HEK293 (cell line): ENCODE data around the gene SDS.

ENCODE experiments used
- CTCF ChIA-PET: fragments of 350-600 bp; formaldehyde crosslinking; extraction: SDS; loops from one replicate; lab custom pipeline; 2021; ENCODE audit warnings: antibody characterized with exemption; lab: Yijun Ruan, JAX
- POLR2A ChIA-PET: fragments of 300-600 bp; formaldehyde crosslinking; extraction: SDS; loops from one replicate; lab custom pipeline; 2020; ENCODE audit warnings: antibody characterized with exemption, inconsistent platforms; lab: Yijun Ruan, JAX
- H3K27ac ChIP-seq: fragments of 200-500 bp; sonication (Bioruptor generic); 2 replicates; pipeline ENCODE4 v1.5.1; 2014; ENCODE audit warnings: low read depth, low read length, control low read depth, inconsistent platforms; ENCODE audit errors: extremely low read depth
- H3K36me3 ChIP-seq, 2 experiments: fragments of 200-500 bp in 1 of 2; sonication (Bioruptor generic) in 1 of 2; 1 replicate in 1 of 2; 2 replicates in 1 of 2; pipeline ENCODE4 v1.5.1; 2014 to 2017; ENCODE audit warnings: inconsistent platforms in 2 of 2, low read length in 2 of 2; ENCODE audit not compliant: control insufficient read depth in 2 of 2, insufficient read depth in 1 of 2
- H3K4me1 ChIP-seq: fragments of 200-500 bp; sonication (Bioruptor generic); 2 replicates; pipeline ENCODE4 v1.5.1; 2014; ENCODE audit warnings: mild to moderate bottlenecking, low read length, inconsistent platforms; ENCODE audit not compliant: control insufficient read depth, insufficient read depth
- H3K4me3 ChIP-seq: 2 replicates; pipeline ENCODE4 v1.5.1; 2011; ENCODE audit warnings: low read depth, mild to moderate bottlenecking, control low read depth, low read length, moderate library complexity
- H3K9me3 ChIP-seq: fragments of 200-500 bp; sonication (Bioruptor generic); 2 replicates; pipeline ENCODE4 v1.5.1; 2014; ENCODE audit warnings: low read depth, low read length, inconsistent platforms; ENCODE audit not compliant: control insufficient read depth, insufficient read depth
- PRDM10 ChIP-seq: fragments of 450-650 bp; formaldehyde crosslinking; IDR thresholded peaks from 2 replicates; pipeline ENCODE4 v1.5.1; 2016; ENCODE audit warnings: missing biosample characterization, missing genetic modification characterization
- TRIM28 ChIP-seq: IDR thresholded peaks from 2 replicates; pipeline ENCODE4 v1.6.1; 2011; ENCODE audit warnings: low read length, control low read depth, borderline replicate concordance
- ZBTB17 ChIP-seq: fragments of 450-650 bp; formaldehyde crosslinking; IDR thresholded peaks from 2 replicates; pipeline ENCODE4 v1.5.1; 2016; ENCODE audit warnings: missing biosample characterization, missing genetic modification characterization
- ZNF24 ChIP-seq: fragments of 450-650 bp; formaldehyde crosslinking; IDR thresholded peaks from 2 replicates; pipeline ENCODE4 v1.5.1; 2016; ENCODE audit warnings: missing biosample characterization, missing genetic modification characterization
- ZNF354C ChIP-seq: fragments of 450-650 bp; formaldehyde crosslinking; IDR thresholded peaks from 2 replicates; pipeline ENCODE4 v1.5.1; 2016; ENCODE audit warnings: missing biosample characterization, missing genetic modification characterization, low read depth, borderline replicate concordance
- ZNF433 ChIP-seq: fragments of 450-650 bp; formaldehyde crosslinking; IDR thresholded peaks from 2 replicates; pipeline ENCODE4 v1.5.1; 2016; ENCODE audit warnings: missing biosample characterization, missing genetic modification characterization, low read depth
- ZNF510 ChIP-seq: fragments of 450-650 bp; formaldehyde crosslinking; IDR thresholded peaks from 2 replicates; pipeline ENCODE4 v1.5.1; 2018; ENCODE audit warnings: mild to moderate bottlenecking, missing genetic modification characterization, missing biosample characterization; ENCODE audit not compliant: insufficient replicate concordance
- ZNF777 ChIP-seq: fragments of 450-650 bp; formaldehyde crosslinking; IDR thresholded peaks from 2 replicates; pipeline ENCODE4 v1.5.1; 2017; ENCODE audit warnings: missing biosample characterization, missing genetic modification characterization, borderline replicate concordance
- TF ChIP-seq, protein P1 (sequence below): fragments of 450-650 bp; formaldehyde crosslinking; IDR thresholded peaks from 2 replicates; pipeline ENCODE4 v1.5.1; 2016; ENCODE audit warnings: missing biosample characterization, missing genetic modification characterization
- TF ChIP-seq, protein P2 (sequence below): fragments of 450-650 bp; formaldehyde crosslinking; IDR thresholded peaks from 2 replicates; pipeline ENCODE4 v1.5.1; 2017; ENCODE audit warnings: missing biosample characterization, missing genetic modification characterization

Gene SDS

GRCh38 chr12:113346353-113346752, 57.3 kb downstream of the SDS start (continued):
- no peak for TF ChIP-seq TRIM28
- TF ChIP-seq ZNF433 (tag by site-specific recombination), result no peak
- no peak for TF ChIP-seq ZNF777 (tag by site-specific recombination)
- TF ChIP-seq, protein P1, sequence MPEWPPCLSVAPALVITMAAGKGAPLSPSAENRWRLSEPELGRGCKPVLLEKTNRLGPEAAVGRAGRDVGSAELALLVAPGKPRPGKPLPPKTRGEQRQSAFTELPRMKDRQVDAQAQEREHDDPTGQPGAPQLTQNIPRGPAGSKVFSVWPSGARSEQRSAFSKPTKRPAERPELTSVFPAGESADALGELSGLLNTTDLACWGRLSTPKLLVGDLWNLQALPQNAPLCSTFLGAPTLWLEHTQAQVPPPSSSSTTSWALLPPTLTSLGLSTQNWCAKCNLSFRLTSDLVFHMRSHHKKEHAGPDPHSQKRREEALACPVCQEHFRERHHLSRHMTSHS (tag by site-specific recombination), result no peak
- no peak for TF ChIP-seq ZNF354C (tag by site-specific recombination)
- TF ChIP-seq ZNF510 (tag by site-specific recombination), result no peak
- TF ChIP-seq ZBTB17 (tag by site-specific recombination), result no peak
- TF ChIP-seq, protein P2, sequence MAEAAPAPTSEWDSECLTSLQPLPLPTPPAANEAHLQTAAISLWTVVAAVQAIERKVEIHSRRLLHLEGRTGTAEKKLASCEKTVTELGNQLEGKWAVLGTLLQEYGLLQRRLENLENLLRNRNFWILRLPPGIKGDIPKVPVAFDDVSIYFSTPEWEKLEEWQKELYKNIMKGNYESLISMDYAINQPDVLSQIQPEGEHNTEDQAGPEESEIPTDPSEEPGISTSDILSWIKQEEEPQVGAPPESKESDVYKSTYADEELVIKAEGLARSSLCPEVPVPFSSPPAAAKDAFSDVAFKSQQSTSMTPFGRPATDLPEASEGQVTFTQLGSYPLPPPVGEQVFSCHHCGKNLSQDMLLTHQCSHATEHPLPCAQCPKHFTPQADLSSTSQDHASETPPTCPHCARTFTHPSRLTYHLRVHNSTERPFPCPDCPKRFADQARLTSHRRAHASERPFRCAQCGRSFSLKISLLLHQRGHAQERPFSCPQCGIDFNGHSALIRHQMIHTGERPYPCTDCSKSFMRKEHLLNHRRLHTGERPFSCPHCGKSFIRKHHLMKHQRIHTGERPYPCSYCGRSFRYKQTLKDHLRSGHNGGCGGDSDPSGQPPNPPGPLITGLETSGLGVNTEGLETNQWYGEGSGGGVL (tag by site-specific recombination), result no peak

- no peaks in the 10 kb centered on the region for H3K9me3 ChIP-seq
- POLR2A ChIA-PET, result no interaction called here
- no peaks in the 10 kb centered on the region for H3K4me1 ChIP-seq
- TF ChIP-seq ZNF24 (no peak), PRDM10 (tag by site-specific recombination) (peak; percentile 64; the same call in 1 of the 2 replicates)
- H3K27ac ChIP-seq, result no peak overlapping the region
- H3K36me3 ChIP-seq, result no peaks in the 10 kb centered on the region
- CTCF ChIA-PET, result no interaction called here
- H3K4me3 ChIP-seq, result no peak overlapping the region
Observed at GRCh38 chr12:113345318-113345717, 58.4 kb downstream of the SDS start.
